Measurements from ENCODE around the gene FGFR2. TPM values are rescaled to one million over a fixed set of nuclear protein-coding genes. Genes with fewer than 3 reads are reported as not detected.
"Not testable (repeated sequence)": the region's sequence is repeated elsewhere in the genome, so short reads cannot be mapped to it uniquely, and the experiment has no call there.

FGFR2 gene
- total RNA-seq, 1 donor from 2014 or later: 15.3 TPM

DNA sequence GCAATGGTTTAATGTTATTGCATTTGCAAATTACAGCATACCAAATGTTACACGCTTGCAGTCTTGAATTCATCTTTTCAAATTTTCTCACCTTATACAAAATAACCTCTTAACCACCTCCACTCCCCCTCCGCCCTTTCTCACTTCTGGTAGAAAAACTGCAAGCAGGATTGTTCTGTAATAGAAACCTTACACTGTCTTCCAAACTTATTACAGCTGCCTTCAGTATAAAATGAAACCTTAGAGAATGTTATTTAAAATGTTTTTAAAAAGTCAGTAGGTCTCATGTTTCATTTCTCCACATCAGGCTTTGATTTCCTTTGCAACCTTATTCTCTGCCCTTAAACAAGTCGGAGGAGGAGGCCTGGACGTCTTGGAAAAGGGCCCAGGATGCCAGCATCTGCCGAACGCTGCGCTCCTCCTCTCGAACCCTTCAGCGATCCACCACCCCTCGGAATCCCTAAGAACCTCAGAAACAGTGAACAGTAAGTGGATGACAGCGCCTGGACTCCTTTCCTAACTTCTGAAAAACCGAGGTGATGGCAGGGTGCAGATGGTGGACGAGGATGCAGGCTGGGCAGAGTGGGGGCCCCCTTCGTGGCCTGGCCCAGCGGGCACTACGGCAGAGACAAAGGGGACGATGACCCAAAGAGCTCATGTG lies 74.0 kb downstream of the FGFR2 start:
- DNase-seq (ENCODE audit: low spot score): no peak
- Mint-ChIP-seq H3K27ac (ENCODE audit: unreplicated experiment) (no peak overlapping the region), H3K4me1 (ENCODE audit: unreplicated experiment) (no peaks in the 10 kb centered on the region)

GRCh38 chr10:121522831-121523230 lies 75.4 kb downstream of the FGFR2 start:
- peaks cover 2% of the 10 kb centered on the region for H3K27me3 Mint-ChIP-seq (ENCODE audit: unreplicated experiment)
- no peaks in the 10 kb centered on the region for H3K36me3 Mint-ChIP-seq (ENCODE audit: low read depth, unreplicated experiment)
- DNase-seq (ENCODE audit: low spot score): no peak
- no peak overlapping the region for H3K4me3 Mint-ChIP-seq (ENCODE audit: unreplicated experiment)
- no peak for TF ChIP-seq CTCF (IDR thresholded peaks at IDR 0.05; ENCODE audit: unreplicated experiment)
- H3K9me3 Mint-ChIP-seq (ENCODE audit: unreplicated experiment): no peaks in the 10 kb centered on the region
- H3K4me1 Mint-ChIP-seq (ENCODE audit: unreplicated experiment): no peaks in the 10 kb centered on the region
- no peak overlapping the region for H3K27ac Mint-ChIP-seq (ENCODE audit: unreplicated experiment)

More for the DNA sequence above, 74.0 kb downstream of the FGFR2 start:
- Mint-ChIP-seq H3K36me3 (ENCODE audit: low read depth, unreplicated experiment) (no peaks in the 10 kb centered on the region), H3K9me3 (ENCODE audit: unreplicated experiment) (no peaks in the 10 kb centered on the region), H3K27me3 (ENCODE audit: unreplicated experiment) (peaks cover 2% of the 10 kb centered on the region), H3K4me3 (ENCODE audit: unreplicated experiment) (no peak overlapping the region)
- no peak for TF ChIP-seq CTCF (IDR thresholded peaks at IDR 0.05; ENCODE audit: unreplicated experiment)

DNA sequence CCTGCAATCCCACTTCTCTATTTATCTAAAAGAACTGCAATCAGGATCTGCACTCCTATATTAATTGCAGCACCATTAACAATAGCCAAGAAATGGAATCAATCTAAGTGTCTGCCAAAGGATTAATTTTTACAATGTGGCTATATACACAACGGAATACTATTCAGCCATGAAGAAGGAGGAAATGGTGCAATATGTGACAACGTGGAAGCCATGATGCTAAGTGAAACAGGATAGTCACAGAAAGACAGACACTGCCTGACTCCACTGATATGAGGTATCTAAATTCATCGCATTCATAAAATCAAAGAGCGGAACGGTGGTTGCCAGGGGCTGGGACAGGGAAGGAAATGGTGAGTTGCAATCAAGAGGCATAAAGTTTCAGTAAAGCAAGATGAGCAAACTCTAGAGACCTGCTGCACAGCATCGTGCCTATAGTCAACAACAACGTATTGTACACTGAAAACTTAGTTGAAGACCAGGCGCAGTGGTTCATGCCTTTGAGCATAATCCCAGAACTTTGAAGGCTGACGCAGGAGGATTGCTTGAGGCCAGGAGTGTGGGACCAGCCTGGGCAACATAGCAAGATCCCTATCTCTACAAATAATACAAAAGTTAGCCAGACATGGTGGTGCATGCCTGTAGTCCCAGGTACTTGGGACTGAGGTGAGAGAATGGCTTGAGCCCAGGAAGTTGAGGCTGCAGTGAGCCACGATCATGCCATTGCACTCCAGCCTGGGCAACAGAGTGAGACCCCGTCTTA lies 76.3 kb downstream of the FGFR2 start:
- Mint-ChIP-seq H3K36me3 (ENCODE audit: low read depth, unreplicated experiment) (no peaks in the 10 kb centered on the region), H3K27me3 (ENCODE audit: unreplicated experiment) (no peaks in the 10 kb centered on the region), H3K4me3 (ENCODE audit: unreplicated experiment) (no peak overlapping the region), H3K9me3 (ENCODE audit: unreplicated experiment) (no peaks in the 10 kb centered on the region), H3K27ac (ENCODE audit: unreplicated experiment) (no peak overlapping the region), H3K4me1 (ENCODE audit: unreplicated experiment) (no peaks in the 10 kb centered on the region)
- DNase-seq (ENCODE audit: low spot score): no peak
- TF ChIP-seq CTCF (IDR thresholded peaks at IDR 0.05; ENCODE audit: unreplicated experiment): no peak

- H3K9me3 Mint-ChIP-seq (ENCODE audit: unreplicated experiment): not testable (repeated sequence)
Observed at GRCh38 chr10:121520526-121520925, 77.7 kb downstream of the FGFR2 start.

DNA sequence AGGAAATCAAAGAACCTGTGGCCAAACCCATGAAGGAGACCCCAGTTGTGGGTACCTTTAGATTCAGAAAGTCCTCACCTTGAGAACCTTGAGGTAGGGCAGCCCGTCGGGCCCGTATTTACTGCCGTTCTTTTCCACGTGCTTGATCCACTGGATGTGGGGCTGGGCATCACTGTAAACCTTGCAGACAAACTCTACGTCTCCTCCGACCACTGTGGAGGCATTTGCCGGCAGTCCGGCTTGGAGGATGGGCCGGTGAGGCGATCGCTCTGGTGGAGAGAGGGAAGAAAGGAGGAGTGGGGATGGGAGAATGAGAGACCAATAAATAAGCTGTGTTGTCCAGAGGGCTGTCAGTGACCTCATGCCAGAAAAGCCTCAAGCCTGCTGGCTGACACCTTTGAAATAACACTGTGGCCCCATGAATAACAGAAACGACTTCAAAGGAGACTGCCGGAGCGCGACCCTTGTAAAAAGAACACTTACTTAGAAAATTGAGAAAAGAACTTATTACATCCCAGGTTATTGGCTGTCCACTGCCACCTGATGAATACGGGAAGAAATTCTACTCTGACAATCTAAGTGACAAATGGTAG lies 78.2 kb downstream of the FGFR2 start:
- no peak for TF ChIP-seq CTCF (IDR thresholded peaks at IDR 0.05; ENCODE audit: unreplicated experiment)
- Mint-ChIP-seq H3K27me3 (ENCODE audit: unreplicated experiment) (no peaks in the 10 kb centered on the region), H3K4me3 (ENCODE audit: unreplicated experiment) (no peak overlapping the region), H3K36me3 (ENCODE audit: low read depth, unreplicated experiment) (peaks cover 3% of the 10 kb centered on the region), H3K9me3 (ENCODE audit: unreplicated experiment) (no peaks in the 10 kb centered on the region), H3K4me1 (ENCODE audit: unreplicated experiment) (no peaks in the 10 kb centered on the region), H3K27ac (ENCODE audit: unreplicated experiment) (no peak overlapping the region)
- DNase-seq (ENCODE audit: low spot score): no peak

More at GRCh38 chr10:121520526-121520925, 77.7 kb downstream of the FGFR2 start:
- H3K4me1 Mint-ChIP-seq (ENCODE audit: unreplicated experiment); H3K4me3 Mint-ChIP-seq (ENCODE audit: unreplicated experiment); H3K27me3 Mint-ChIP-seq (ENCODE audit: unreplicated experiment); H3K27ac Mint-ChIP-seq (ENCODE audit: unreplicated experiment); H3K36me3 Mint-ChIP-seq (ENCODE audit: low read depth, unreplicated experiment); DNase-seq (ENCODE audit: low spot score): not testable (repeated sequence)
